GM12878 (cell line): ENCODE measurements around the gene EHF. TPM values are rescaled to one million over a fixed set of nuclear protein-coding genes. Genes with fewer than 3 reads are reported as not detected.

Experiments
- BCL11A ChIP-seq: IDR thresholded peaks from 2 replicates; pipeline ENCODE4 v1.6.1; 2011; ENCODE audit warnings: low read depth, low read length
- BCL3 ChIP-seq: IDR thresholded peaks from 2 replicates; pipeline ENCODE4 v1.6.1; 2011; ENCODE audit warnings: borderline replicate concordance, low read depth, mild to moderate bottlenecking, moderate library complexity, low read length; ENCODE audit not compliant: insufficient read depth, poor library complexity, severe bottlenecking
- CHD4 ChIP-seq: fragments of 200-600 bp; sonication (generic); IDR thresholded peaks from 2 replicates; pipeline ENCODE4 v1.6.1; 2016; ENCODE audit warnings: mild to moderate bottlenecking
- DPF2 ChIP-seq: fragments of 450-650 bp; IDR thresholded peaks from 2 replicates; pipeline ENCODE4 v1.6.1; 2017; ENCODE audit warnings: mild to moderate bottlenecking
- E2F4 ChIP-seq: IDR thresholded peaks from 2 replicates; pipeline ENCODE4 v1.6.1; 2012; ENCODE audit warnings: low read depth, low read length, improper control_type of control experiment
- GABPA ChIP-seq: IDR thresholded peaks from 2 replicates; pipeline ENCODE4 v1.6.1; 2014; ENCODE audit warnings: antibody characterized with exemption, low read depth, mild to moderate bottlenecking, inconsistent platforms
- GATAD2B ChIP-seq: fragments of 450-650 bp; conservative IDR thresholded peaks from 2 replicates; pipeline ENCODE4 v1.6.1; 2017; ENCODE audit warnings: low read depth, mild to moderate bottlenecking, moderate library complexity
- IRF5 ChIP-seq: fragments of 450-650 bp; IDR thresholded peaks from 2 replicates; pipeline ENCODE4 v1.6.1; 2017; ENCODE audit warnings: borderline replicate concordance
- SMARCA5 ChIP-seq: fragments of 450-650 bp; IDR thresholded peaks from 2 replicates; pipeline ENCODE4 v1.6.1; 2017; ENCODE audit warnings: mild to moderate bottlenecking
- STAT3 ChIP-seq: IDR thresholded peaks from 2 replicates; pipeline ENCODE4 v1.6.1; 2011; ENCODE audit warnings: low read depth, low read length, improper control_type of control experiment
- TARDBP ChIP-seq: IDR thresholded peaks from 2 replicates; pipeline ENCODE4 v1.6.1; 2016; ENCODE audit warnings: borderline replicate concordance
- ZBTB4 ChIP-seq: fragments of 450-650 bp; formaldehyde crosslinking; IDR thresholded peaks from 2 replicates; pipeline ENCODE4 v1.4.0; 2022; ENCODE audit warnings: mild to moderate bottlenecking, moderate library complexity
- ZBTB40 ChIP-seq: fragments of 450-650 bp; IDR thresholded peaks from 2 replicates; pipeline ENCODE4 v1.6.1; 2016; ENCODE audit warnings: mild to moderate bottlenecking, moderate library complexity, borderline replicate concordance
- ZNF274 ChIP-seq: IDR thresholded peaks from one replicate; pipeline ENCODE4 v1.8.0; 2011; ENCODE audit not compliant: insufficient read length, insufficient read depth
- ZNF592 ChIP-seq: fragments of 450-650 bp; IDR thresholded peaks from 2 replicates; pipeline ENCODE4 v1.6.1; 2017; ENCODE audit warnings: mild to moderate bottlenecking, moderate library complexity
- polyA plus RNA-seq, 11 experiments: library from polyadenylated mRNA; depleted of rRNA in 4 of 11; unstranded in 6 of 11; stranded (reverse) in 5 of 11; fragments of >200 nt; fragmentation: Nextera tagmentation in 4 of 11; fragmentation: Illumina TruSeq in 1 of 11; extraction: Ambion mirVana in 4 of 11; extraction: Trizol in 1 of 11; gene quantifications; 1 replicate in 1 of 11; 2 replicates in 10 of 11; pipeline versions ENCODE4 v1.2.1 to v1.2.3, GENCODE V29; 2011 to 2016; ENCODE audit warnings: inconsistent platforms in 2 of 11, missing spikeins in 2 of 11, low read depth in 1 of 11
- total RNA-seq, 4 experiments: library from RNA; depleted of rRNA in 3 of 4; stranded (reverse); fragments of >200 nt in 3 of 4; fragmentation: Illumina TruSeq in 1 of 4; extraction: Trizol in 1 of 4; gene quantifications; 2 replicates each; pipeline versions ENCODE4 v1.2.1 to v1.2.3, GENCODE V29; 2013 to 2021

The EHF gene
- total and polyA plus RNA-seq, 10 of the 15 experiments (the other 5 are each of a cell fraction or from before 2014, with no cell fraction given), result 0.04 to 0.33 (median 0.06) TPM; not detected in 6

- TF ChIP-seq ZNF592 (no peak), GATAD2B (0 out of 2 replicates have a peak, but pooled peaks have one; percentile 58), SMARCA5 (no peak), ZBTB4 (CRISPR knock-in tag) (no peak), IRF5 (no peak), ZNF274 (no peak), DPF2 (peak; percentile 83), CHD4 (no peak), GABPA (peak; percentile 36; the same call in 1 of the 2 replicates), BCL11A (peak; percentile 96), STAT3 (0 out of 2 replicates have a peak, but pooled peaks have one; percentile 52), ZBTB40 (no peak), TARDBP (no peak), E2F4 (no peak), BCL3 (peak; percentile 100)
Observed at GRCh38 chr11:34650528-34650927, 29.6 kb downstream of the EHF start (continued).
